Retinal pigment epithelial cell (primary cell): ENCODE data around the gene KLHL8.

Experiments
- DNase-seq: peaks from one replicate; pipeline ENCODE4 v3.0.0-alpha.2; 2010; ENCODE audit warnings: low read depth
- H3K4me3 ChIP-seq: 2 replicates; pipeline ENCODE4 v1.5.1; 2011; ENCODE audit warnings: mild to moderate bottlenecking, low read length, control low read depth, moderate library complexity
- CTCF ChIP-seq: conservative IDR thresholded peaks from 2 replicates; pipeline ENCODE4 v1.5.1; 2011; ENCODE audit warnings: low read depth, low read length, control low read depth, inconsistent platforms

Gene KLHL8

GRCh38 chr4:87240341-87240740, 19.9 kb upstream of the KLHL8 start:
- TF ChIP-seq CTCF = no peak
- no peak overlapping the region for H3K4me3 ChIP-seq
- DNase-seq = no peak

- no peak for TF ChIP-seq CTCF
- H3K4me3 ChIP-seq = no peak overlapping the region
- DNase-seq = no peak
Observed at GRCh38 chr4:87239821-87240220, 19.4 kb upstream of the KLHL8 start.

GRCh38 chr4:87239194-87239593, 18.8 kb upstream of the KLHL8 start:
- DNase-seq = no peak
- no peak overlapping the region for H3K4me3 ChIP-seq
- TF ChIP-seq CTCF = no peak

GRCh38 chr4:87236861-87237260, 16.4 kb upstream of the KLHL8 start:
- DNase-seq = no peak
- H3K4me3 ChIP-seq = no peak overlapping the region
- no peak for TF ChIP-seq CTCF

- peak overlapping the region; percentile 57 for H3K4me3 ChIP-seq
- no peak for TF ChIP-seq CTCF
- DNase-seq = no peak
Observed at GRCh38 chr4:87235020-87235671, 14.7 kb upstream of the KLHL8 start.

GRCh38 chr4:87232216-87232615, 11.8 kb upstream of the KLHL8 start:
- no peak overlapping the region for H3K4me3 ChIP-seq
- no peak for DNase-seq
- TF ChIP-seq CTCF = no peak

GRCh38 chr4:87230806-87231205, 10.4 kb upstream of the KLHL8 start:
- H3K4me3 ChIP-seq = no peak overlapping the region
- TF ChIP-seq CTCF = no peak
- no peak for DNase-seq
